Right lobe of liver (tissue), 6 donors: ENCODE data around the gene PRTFDC1. TPM values are rescaled to one million over a fixed set of nuclear protein-coding genes. Genes with fewer than 3 reads are reported as not detected.

Experiments used
- ATAC-seq, 4 donors: fragments of 200-7000 bp; cut with Tn5 transposase; one replicate each; pipeline ENCODE4 v1.9.1; 2020; ENCODE audit warnings: mild to moderate bottlenecking in 4 of 4, moderate library complexity in 4 of 4
- DNase-seq, 3 donors: peaks; one replicate each; pipeline ENCODE4 v3.0.0-alpha.2; 2020
- H3K27ac ChIP-seq, 3 donors: fragments of 200-600 bp; one replicate each; pipeline ENCODE4 v1.8.0; 2022
- H3K27me3 ChIP-seq, 2 donors: fragments of 200-600 bp; one replicate each; pipeline ENCODE4 v1.8.0; 2022
- H3K36me3 ChIP-seq, 4 donors: fragments of 200-600 bp; sonication (generic) in 1 of 4; one replicate each; pipeline versions ENCODE4 v1.5.1 to v1.8.0; 2017 to 2022; ENCODE audit warnings: control low read depth in 1 of 4
- H3K4me1 ChIP-seq, 4 donors: fragments of 200-600 bp; sonication (generic) in 1 of 4; one replicate each; pipeline versions ENCODE4 v1.5.1 to v1.8.0; 2017 to 2022; ENCODE audit warnings: control low read depth in 1 of 4
- H3K4me3 ChIP-seq, 3 donors: fragments of 200-600 bp; one replicate each; pipeline ENCODE4 v1.8.0; 2022
- H3K9me3 ChIP-seq, 4 donors: fragments of 200-600 bp; sonication (generic) in 1 of 4; one replicate each; pipeline versions ENCODE4 v1.5.1 to v1.8.0; 2017 to 2022; ENCODE audit warnings: control low read depth in 1 of 4
- CTCF ChIP-seq, 4 donors: fragments of 200-600 bp in 3 of 4; fragments of 450-650 bp in 1 of 4; IDR thresholded peaks; one replicate each; pipeline versions ENCODE4 v1.5.1 to v1.8.0; 2016 to 2022; ENCODE audit warnings: antibody characterized with exemption in 4 of 4, mild to moderate bottlenecking in 2 of 4
- POLR2A ChIP-seq: fragments of 450-650 bp; IDR thresholded peaks from one replicate; pipeline ENCODE4 v1.6.1; 2017; ENCODE audit warnings: antibody characterized with exemption, mild to moderate bottlenecking
- WGBS: methylation state at CpG from one replicate; pipeline ENCODE4 v1.1.6; 2018; ENCODE audit warnings: low coverage, low lambda C conversion rate; ENCODE audit not compliant: insufficient coverage; ENCODE audit errors: missing lambda C conversion rate; 5-methylcytosine and 5-hydroxymethylcytosine counted together
- intact Hi-C, 2 donors: fragments of 100-400 bp; cut with DNase I; formaldehyde crosslinking; loops; one replicate each; pipeline versions ENCODE4 v1.11.2 to v1.14.1; 2022
- total RNA-seq, 6 experiments: library from RNA; depleted of rRNA in 2 of 6; stranded (reverse); fragments of >200 nt in 2 of 6; fragmentation: NEBNext Ultra II Directional in 3 of 6; extraction: Animal tissue kit (Norgen Biotek cat#: 25700) in 3 of 6; gene quantifications; one replicate each; pipeline versions ENCODE4 v1.1.0 to v1.2.4, GENCODE V29; 2016 to 2023
- donor health status: DM: no; HTN: yes; CAD: no.
- donor health status: DM: no; HTN: no; CAD: no.
- donor health status: DM: no; HTN: no; CAD: no.
- donor health status: DM: no; HTN: yes; CAD: no.
- donor health status: DM: no; HTN: yes; CAD: no.

Gene PRTFDC1
- total RNA-seq, 6 experiments from 2014 or later = 0.76 to 3.5 (median 1.1) TPM; not detected in 1

- Histone ChIP-seq H3K9me3 (no peaks in the 10 kb centered on the region), H3K4me3 (no peak overlapping the region), H3K27me3 (no peaks in the 10 kb centered on the region), H3K27ac (no peak overlapping the region), H3K4me1 (no peaks in the 10 kb centered on the region), H3K36me3 (no peaks in the 10 kb centered on the region)
- no peak for TF ChIP-seq POLR2A
- DNase-seq (no peak), ATAC-seq (no peak)
- WGBS = no CpG with 5 or more reads among the region's 1 CpG
- intact Hi-C loops = no loop called here
These were observed 101.6 kb downstream of the PRTFDC1 start for GRCh38 chr10:24850727-24851296.

- no peak overlapping the region for H3K27ac ChIP-seq
- TF ChIP-seq POLR2A = no peak
- TF ChIP-seq CTCF (IDR thresholded peaks at IDR 0.05) = no peak
- H3K36me3 ChIP-seq = no peaks in the 10 kb centered on the region
- no peak overlapping the region for H3K4me3 ChIP-seq
- H3K27me3 ChIP-seq = no peaks in the 10 kb centered on the region
- H3K4me1 ChIP-seq = no peaks in the 10 kb centered on the region
- WGBS = 79% methylated on average over 8 of the region's 9 CpGs
- intact Hi-C loops = no loop called here
- DNase-seq (no peak), ATAC-seq (no peak)
- no peaks in the 10 kb centered on the region for H3K9me3 ChIP-seq
These were observed 102.7 kb downstream of the PRTFDC1 start for GRCh38 chr10:24849501-24850299.

- Histone ChIP-seq H3K27me3 (no peaks in the 10 kb centered on the region), H3K36me3 (no peaks in the 10 kb centered on the region), H3K4me3 (no peak overlapping the region), H3K9me3 (no peaks in the 10 kb centered on the region), H3K27ac (no peak overlapping the region), H3K4me1 (no peaks in the 10 kb centered on the region)
- 94% methylated on average over 6 of the region's 6 CpGs for WGBS
- TF ChIP-seq CTCF (IDR thresholded peaks at IDR 0.05) (no peak), POLR2A (no peak)
- ATAC-seq (no peak), DNase-seq (no peak)
- intact Hi-C loops = no loop called here
These were observed 103.4 kb downstream of the PRTFDC1 start for GRCh38 chr10:24849051-24849450.

- no peak overlapping the region for H3K27ac ChIP-seq
- intact Hi-C loops = no loop called here
- no peak for DNase-seq
- 61% methylated on average over 6 of the region's 6 CpGs for WGBS
- no peak for TF ChIP-seq POLR2A
- TF ChIP-seq CTCF (IDR thresholded peaks at IDR 0.05) = no peak
- H3K9me3 ChIP-seq = no peaks in the 10 kb centered on the region
- H3K36me3 ChIP-seq = no peaks in the 10 kb centered on the region
- H3K4me1 ChIP-seq = no peaks in the 10 kb centered on the region
- ATAC-seq = no peak
- no peaks in the 10 kb centered on the region for H3K27me3 ChIP-seq
- no peak overlapping the region for H3K4me3 ChIP-seq
These were observed 104.2 kb downstream of the PRTFDC1 start for GRCh38 chr10:24848195-24848594.
